HFF-Myc (cell line): ENCODE results near the gene CLRN2.

ENCODE experiments used
- DNase-seq: peaks from one replicate; pipeline ENCODE4 v3.0.0-alpha.2; 2011; ENCODE audit warnings: low read depth; ENCODE audit errors: extremely low read depth
- H3K4me3 ChIP-seq: replicated peaks from 2 replicates; pipeline ENCODE4 v1.5.1; 2011; ENCODE audit warnings: low read depth, mild to moderate bottlenecking, control low read depth, low read length
- TF ChIP-seq, protein P1 (sequence below): IDR thresholded peaks from 2 replicates; pipeline ENCODE4 v1.5.1; 2012; ENCODE audit warnings: mild to moderate bottlenecking, low read depth, low read length, control low read depth; ENCODE audit errors: missing control alignments

The CLRN2 gene

DNA sequence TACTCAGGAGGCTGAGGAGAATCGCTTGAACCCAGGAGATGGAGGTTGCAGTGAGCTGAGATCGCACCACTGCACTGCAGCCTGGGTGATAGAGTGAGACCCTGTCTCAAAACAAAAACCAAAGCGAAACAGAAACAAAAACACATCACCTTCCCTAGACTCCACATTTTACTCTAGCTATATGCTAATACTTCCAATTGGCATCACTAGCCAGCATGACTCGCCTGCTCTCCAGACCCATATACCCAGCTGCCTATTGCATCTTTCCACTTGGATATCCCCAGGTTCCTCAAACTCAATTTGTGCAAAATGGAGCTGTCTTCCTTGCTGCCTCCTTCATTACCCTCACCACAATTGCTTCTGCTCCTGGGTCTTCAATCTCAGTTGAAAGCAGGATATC lies 39.6 kb downstream of the CLRN2 start:
- TF ChIP-seq, protein P1, sequence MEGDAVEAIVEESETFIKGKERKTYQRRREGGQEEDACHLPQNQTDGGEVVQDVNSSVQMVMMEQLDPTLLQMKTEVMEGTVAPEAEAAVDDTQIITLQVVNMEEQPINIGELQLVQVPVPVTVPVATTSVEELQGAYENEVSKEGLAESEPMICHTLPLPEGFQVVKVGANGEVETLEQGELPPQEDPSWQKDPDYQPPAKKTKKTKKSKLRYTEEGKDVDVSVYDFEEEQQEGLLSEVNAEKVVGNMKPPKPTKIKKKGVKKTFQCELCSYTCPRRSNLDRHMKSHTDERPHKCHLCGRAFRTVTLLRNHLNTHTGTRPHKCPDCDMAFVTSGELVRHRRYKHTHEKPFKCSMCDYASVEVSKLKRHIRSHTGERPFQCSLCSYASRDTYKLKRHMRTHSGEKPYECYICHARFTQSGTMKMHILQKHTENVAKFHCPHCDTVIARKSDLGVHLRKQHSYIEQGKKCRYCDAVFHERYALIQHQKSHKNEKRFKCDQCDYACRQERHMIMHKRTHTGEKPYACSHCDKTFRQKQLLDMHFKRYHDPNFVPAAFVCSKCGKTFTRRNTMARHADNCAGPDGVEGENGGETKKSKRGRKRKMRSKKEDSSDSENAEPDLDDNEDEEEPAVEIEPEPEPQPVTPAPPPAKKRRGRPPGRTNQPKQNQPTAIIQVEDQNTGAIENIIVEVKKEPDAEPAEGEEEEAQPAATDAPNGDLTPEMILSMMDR, result no peak
- H3K4me3 ChIP-seq, result no peak overlapping the region
- no peak for DNase-seq

GRCh38 chr4:17556498-17556897 lies 41.5 kb downstream of the CLRN2 start:
- DNase-seq, result no peak
- no peak overlapping the region for H3K4me3 ChIP-seq
- TF ChIP-seq, protein P1, result no peak

GRCh38 chr4:17557880-17558279 lies 42.9 kb downstream of the CLRN2 start:
- peak; percentile 41 for DNase-seq
- no peak overlapping the region for H3K4me3 ChIP-seq
- TF ChIP-seq, protein P1, result no peak

DNA sequence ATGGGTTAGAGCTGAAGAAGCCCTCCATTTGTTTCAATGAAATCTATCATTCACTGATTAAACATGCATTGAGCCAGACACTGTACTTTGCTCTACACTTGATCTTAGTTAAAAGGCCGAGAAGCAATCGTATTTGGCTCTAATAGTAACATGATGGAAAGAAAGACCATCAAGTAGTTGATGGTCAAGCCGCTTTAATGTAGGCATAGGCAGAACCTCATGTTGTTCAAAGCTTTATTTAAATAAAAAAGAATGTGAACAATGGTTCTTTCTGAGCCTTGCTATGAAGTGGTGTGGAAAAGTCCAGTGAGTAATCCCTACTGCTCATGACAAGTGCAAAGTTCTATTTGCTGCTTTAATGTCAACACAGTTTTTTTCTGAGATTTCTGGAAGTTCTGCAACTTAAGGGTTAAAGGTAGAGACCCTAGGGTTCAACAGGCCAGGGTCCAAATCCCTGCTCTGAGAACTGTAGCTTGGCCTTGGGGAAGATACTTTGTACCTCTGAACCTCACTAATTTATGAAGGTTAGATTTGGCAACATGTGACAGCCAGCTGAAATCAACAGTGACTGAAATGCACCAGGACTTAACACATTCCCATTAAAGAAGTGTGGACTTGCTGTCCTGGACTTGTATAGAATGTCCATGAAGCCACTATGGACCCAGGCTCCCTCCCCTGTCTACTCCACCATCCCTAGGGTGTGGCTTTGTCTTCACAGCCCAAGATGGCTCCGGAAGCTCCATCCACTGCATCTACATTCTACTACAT lies 44.2 kb downstream of the CLRN2 start:
- DNase-seq, result no peak
- TF ChIP-seq, protein P1, result no peak
- H3K4me3 ChIP-seq, result no peak overlapping the region

- no peak overlapping the region for H3K4me3 ChIP-seq
- TF ChIP-seq, protein P1, result no peak
- no peak for DNase-seq
Observed at GRCh38 chr4:17559709-17560048, 44.7 kb downstream of the CLRN2 start.

DNA sequence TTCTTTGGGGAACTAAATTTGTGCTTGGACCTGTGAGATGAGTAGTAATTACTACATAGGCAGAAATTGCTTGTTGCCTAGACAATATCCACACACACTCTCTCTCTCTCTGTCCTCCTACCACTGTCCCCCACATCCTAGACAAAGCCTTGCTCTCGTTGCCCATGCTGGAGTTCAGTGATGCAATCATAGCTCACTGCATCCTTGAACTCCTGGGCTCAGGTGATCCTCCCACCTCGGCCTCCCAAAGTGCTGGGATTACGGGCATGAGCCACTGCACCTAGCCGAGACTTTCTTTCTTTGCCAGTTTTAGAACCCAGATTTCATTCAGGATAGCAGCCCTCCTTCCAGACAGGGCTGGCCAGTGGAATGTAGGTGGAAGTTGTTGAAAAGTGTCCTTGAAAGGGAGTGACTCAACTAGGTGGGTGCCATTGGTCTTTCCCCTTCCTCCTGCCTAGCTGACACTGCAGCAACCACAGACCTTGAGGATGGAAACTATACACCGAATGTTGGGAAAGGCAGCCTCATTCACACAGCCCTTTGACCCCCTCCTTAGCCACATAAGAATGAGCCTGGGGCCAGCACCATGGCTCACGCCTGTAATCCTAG lies 45.2 kb downstream of the CLRN2 start:
- TF ChIP-seq, protein P1, result no peak
- DNase-seq, result no peak
- H3K4me3 ChIP-seq, result no peak overlapping the region
